OCI-LY3 (cell line): Measurements from ENCODE around the gene TIMM44.

Source experiments
- H2AFZ ChIP-seq: fragments of 200-600, 300-600 bp; shearing (Covaris generic); 2 replicates; pipeline ENCODE4 v1.6.0; 2014; ENCODE audit warnings: antibody characterized with exemption, low read depth, low read length
- H3K27ac ChIP-seq: fragments of 200-600, 300-600 bp; sonication (generic); 2 replicates; pipeline ENCODE4 v1.5.1; 2014; ENCODE audit warnings: mild to moderate bottlenecking, low read length, moderate library complexity, mixed read lengths
- H3K27me3 ChIP-seq: fragments of 200-600, 300-600 bp; sonication (generic); 2 replicates; pipeline ENCODE4 v1.6.1; 2014; ENCODE audit warnings: low read depth, low read length, mixed read lengths
- H3K36me3 ChIP-seq: fragments of 200-600, 300-600 bp; sonication (generic); replicated peaks from 2 replicates; pipeline ENCODE3; 2014; ENCODE audit warnings: low read depth, low read length, mixed read lengths
- H3K4me1 ChIP-seq: fragments of 300-600, 200-600 bp; sonication (generic); 2 replicates; pipeline ENCODE4 v1.6.1; 2014; ENCODE audit warnings: low read length, mixed read lengths
- H3K4me2 ChIP-seq: fragments of 200-600, 300-600 bp; sonication (generic); 2 replicates; pipeline ENCODE4 v1.6.1; 2014; ENCODE audit warnings: low read length, mixed read lengths
- H3K4me3 ChIP-seq: fragments of 300-600, 200-600 bp; sonication (generic); 2 replicates; pipeline ENCODE4 v1.5.1; 2014; ENCODE audit warnings: antibody characterized with exemption, mild to moderate bottlenecking, low read length, moderate library complexity
- H3K79me2 ChIP-seq: fragments of 300-600, 200-600 bp; shearing (Covaris generic); 2 replicates; pipeline ENCODE4 v1.6.1; 2014; ENCODE audit warnings: mild to moderate bottlenecking, low read length, mixed read lengths
- H3K9ac ChIP-seq: fragments of 300-600, 200-600 bp; shearing (Covaris generic); 2 replicates; pipeline ENCODE4 v1.6.0; 2014; ENCODE audit warnings: mild to moderate bottlenecking, low read length, moderate library complexity
- H3K9me3 ChIP-seq: fragments of 200-600, 300-600 bp; shearing (Covaris generic); 2 replicates; pipeline ENCODE4 v1.6.1; 2014; ENCODE audit warnings: low read length, mixed read lengths; ENCODE audit not compliant: insufficient read depth
- H4K20me1 ChIP-seq: fragments of 200-600, 300-600 bp; sonication (generic); 2 replicates; pipeline ENCODE4 v1.6.1; 2016; ENCODE audit warnings: low read length, mixed read lengths; ENCODE audit not compliant: insufficient read depth
- CTCF ChIP-seq: fragments of 200-600, 300-600 bp; sonication (generic); IDR thresholded peaks from 2 replicates; pipeline ENCODE4 v1.5.1; 2014; ENCODE audit warnings: antibody characterized with exemption, low read length, low read depth
- EZH2phosphoT487 ChIP-seq: fragments of 200-600 bp; shearing (Covaris generic); IDR thresholded peaks from 2 replicates; pipeline ENCODE4 v1.6.1; 2018; ENCODE audit warnings: antibody characterized with exemption, mixed run types, low read depth

The TIMM44 gene

GRCh38 chr19:7979559-7979958, 36.1 kb upstream of the TIMM44 start:
- Histone ChIP-seq H3K36me3 (peaks cover 72% of the 10 kb centered on the region), H3K27me3 (no peaks in the 10 kb centered on the region), H3K79me2 (peaks cover 53% of the 10 kb centered on the region), H3K4me2 (no peak overlapping the region), H3K4me1 (no peaks in the 10 kb centered on the region), H3K9me3 (no peaks in the 10 kb centered on the region), H3K4me3 (no peak overlapping the region), H3K9ac (no peak overlapping the region), H2AFZ (no peak overlapping the region), H4K20me1 (peaks cover 34% of the 10 kb centered on the region), H3K27ac (no peak overlapping the region)
- no peak for TF ChIP-seq CTCF

- no peaks in the 10 kb centered on the region for H3K4me1 ChIP-seq
- H3K9me3 ChIP-seq: no peaks in the 10 kb centered on the region
- no peak overlapping the region for H3K4me3 ChIP-seq
- TF ChIP-seq EZH2phosphoT487 (no peak), CTCF (no peak)
- no peak overlapping the region for H3K4me2 ChIP-seq
- peaks cover 72% of the 10 kb centered on the region for H3K36me3 ChIP-seq
- H3K27me3 ChIP-seq: no peaks in the 10 kb centered on the region
- peaks cover 29% of the 10 kb centered on the region for H4K20me1 ChIP-seq
- no peak overlapping the region for H2AFZ ChIP-seq
- peaks cover 48% of the 10 kb centered on the region for H3K79me2 ChIP-seq
- no peak overlapping the region for H3K9ac ChIP-seq
- no peak overlapping the region for H3K27ac ChIP-seq
Observed at GRCh38 chr19:7979011-7979410, 35.5 kb upstream of the TIMM44 start.

GRCh38 chr19:7978179-7978825, 34.8 kb upstream of the TIMM44 start:
- no peak overlapping the region for H2AFZ ChIP-seq
- no peak overlapping the region for H3K4me2 ChIP-seq
- no peaks in the 10 kb centered on the region for H3K9me3 ChIP-seq
- peaks cover 75% of the 10 kb centered on the region for H3K36me3 ChIP-seq
- no peak for TF ChIP-seq EZH2phosphoT487
- TF ChIP-seq CTCF: no peak
- no peaks in the 10 kb centered on the region for H3K27me3 ChIP-seq
- peaks cover 41% of the 10 kb centered on the region for H3K79me2 ChIP-seq
- H3K9ac ChIP-seq: no peak overlapping the region
- no peak overlapping the region for H3K4me3 ChIP-seq
- no peaks in the 10 kb centered on the region for H3K4me1 ChIP-seq
- H4K20me1 ChIP-seq: peaks cover 22% of the 10 kb centered on the region
- no peak overlapping the region for H3K27ac ChIP-seq

DNA sequence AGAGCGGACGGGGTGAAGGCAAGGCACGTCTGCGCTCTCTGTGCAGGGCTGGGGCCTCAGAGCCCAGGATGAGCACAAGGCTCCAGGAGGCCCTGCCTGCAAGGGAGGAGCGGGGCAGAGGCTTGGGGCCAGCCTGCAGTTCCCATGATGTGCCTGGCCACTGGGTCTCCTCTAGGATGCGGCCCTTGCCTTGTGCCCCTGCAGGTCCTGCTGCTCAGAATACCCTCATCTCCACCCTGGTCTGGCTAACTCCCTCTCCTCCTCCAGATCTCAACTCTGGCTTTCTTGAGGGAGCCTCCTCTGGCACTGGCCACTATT, 34.2 kb upstream of the TIMM44 start:
- Histone ChIP-seq H3K4me2 (no peak overlapping the region), H3K27ac (no peak overlapping the region), H2AFZ (no peak overlapping the region), H3K9ac (no peak overlapping the region), H3K4me1 (no peaks in the 10 kb centered on the region), H3K79me2 (peaks cover 35% of the 10 kb centered on the region; the same call in 1 of the 2 replicates), H3K36me3 (peaks cover 72% of the 10 kb centered on the region), H3K4me3 (no peak overlapping the region), H4K20me1 (peaks cover 19% of the 10 kb centered on the region), H3K27me3 (no peaks in the 10 kb centered on the region), H3K9me3 (no peaks in the 10 kb centered on the region)
- TF ChIP-seq CTCF (no peak), EZH2phosphoT487 (no peak)
